Measurements from ENCODE around the gene ITGA11.
"Not testable (repeated sequence)": the region's sequence is repeated elsewhere in the genome, so short reads cannot be mapped to it uniquely, and the experiment has no call there.

ITGA11 gene

GRCh38 chr15:68424754-68425390 lies 7.1 kb downstream of the ITGA11 start:
- DNase-seq, result no peak

GRCh38 chr15:68423359-68424296 lies 8.3 kb downstream of the ITGA11 start:
- DNase-seq, result no peak

GRCh38 chr15:68422403-68423145 lies 9.4 kb downstream of the ITGA11 start:
- not testable (repeated sequence) for DNase-seq

GRCh38 chr15:68421798-68422402 lies 10.1 kb downstream of the ITGA11 start:
- no peak for DNase-seq

GRCh38 chr15:68421115-68421551 lies 10.8 kb downstream of the ITGA11 start:
- DNase-seq, result no peak

- DNase-seq, result no peak
Observed at GRCh38 chr15:68420186-68420684, 11.7 kb downstream of the ITGA11 start.

- no peak for DNase-seq
Observed at GRCh38 chr15:68419301-68420175, 12.4 kb downstream of the ITGA11 start.

- DNase-seq, result no peak
Observed at GRCh38 chr15:68418611-68419161, 13.3 kb downstream of the ITGA11 start.

- no peak for DNase-seq
Observed at GRCh38 chr15:68417897-68418296, 14.1 kb downstream of the ITGA11 start.

GRCh38 chr15:68417051-68417450 lies 14.9 kb downstream of the ITGA11 start:
- no peak for DNase-seq

- no peak for DNase-seq
Observed at GRCh38 chr15:68416158-68416535, 15.8 kb downstream of the ITGA11 start.

- no peak for DNase-seq
Observed at GRCh38 chr15:68415501-68416157, 16.3 kb downstream of the ITGA11 start.

GRCh38 chr15:68415061-68415460 lies 16.9 kb downstream of the ITGA11 start:
- no peak for DNase-seq

- no peak for DNase-seq
Observed at GRCh38 chr15:68414591-68414990, 17.4 kb downstream of the ITGA11 start.

GRCh38 chr15:68414206-68414555 lies 17.8 kb downstream of the ITGA11 start:
- DNase-seq, result no peak

- DNase-seq, result no peak
Observed at GRCh38 chr15:68413363-68414205, 18.4 kb downstream of the ITGA11 start.

- no peak for DNase-seq
Observed at GRCh38 chr15:68412218-68412617, 19.7 kb downstream of the ITGA11 start.

GRCh38 chr15:68411735-68412134 lies 20.2 kb downstream of the ITGA11 start:
- no peak for DNase-seq

- no peak for DNase-seq
Observed at GRCh38 chr15:68411343-68411675, 20.7 kb downstream of the ITGA11 start.
